NCI-H187 treated with DMSO at 0.1 percent for 48 hours (cell line): ENCODE results near the gene SIGLEC6.

Experiments used
- DNase-seq: peaks from one replicate; lab custom pipeline; 2025; lab: John Stamatoyannopoulos, UW

SIGLEC6 gene

DNA sequence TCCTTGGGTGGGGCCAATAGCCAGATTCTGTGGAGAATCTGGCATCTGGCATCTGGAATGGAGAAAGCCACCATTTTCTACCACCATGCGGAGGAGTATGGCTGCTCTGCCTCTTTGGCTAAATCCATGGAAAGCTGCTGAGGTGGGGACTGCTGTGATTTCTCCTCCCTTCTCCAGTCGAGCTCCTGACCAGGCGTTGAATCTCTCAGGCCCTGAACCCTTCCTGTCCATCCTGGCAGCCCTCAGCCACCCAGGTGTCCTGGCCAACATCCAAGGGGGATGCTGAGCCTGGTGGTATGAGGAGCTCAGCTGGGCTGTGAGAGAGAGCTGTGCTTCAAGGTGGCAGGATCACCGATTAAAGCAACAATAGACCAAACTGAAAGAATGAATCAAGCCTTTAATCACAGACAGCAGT is 17.4 kb upstream of the SIGLEC6 start:
- DNase-seq: no peak

DNA sequence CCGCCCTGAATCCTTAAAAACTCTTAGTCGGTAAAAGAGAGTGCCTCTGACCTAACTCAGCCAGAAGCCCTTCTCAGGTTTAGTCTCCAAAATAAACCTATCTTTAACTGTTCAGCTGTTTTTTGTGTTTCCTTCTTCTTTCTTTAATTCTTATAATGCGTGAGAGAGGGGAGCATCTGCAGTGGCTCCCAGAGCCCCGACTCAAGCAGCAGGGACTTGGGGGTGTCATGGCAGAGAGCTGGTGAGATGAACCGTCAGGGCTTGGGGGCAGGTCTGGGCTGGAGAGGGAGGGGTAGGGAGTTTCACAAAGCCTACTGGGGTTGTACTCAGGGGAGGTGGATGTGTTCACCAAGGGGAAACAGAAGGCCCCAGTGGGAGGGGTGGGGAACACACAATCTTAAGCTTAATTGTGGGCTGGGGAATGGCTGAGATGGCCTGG is 16.8 kb upstream of the SIGLEC6 start:
- DNase-seq: no peak

DNA sequence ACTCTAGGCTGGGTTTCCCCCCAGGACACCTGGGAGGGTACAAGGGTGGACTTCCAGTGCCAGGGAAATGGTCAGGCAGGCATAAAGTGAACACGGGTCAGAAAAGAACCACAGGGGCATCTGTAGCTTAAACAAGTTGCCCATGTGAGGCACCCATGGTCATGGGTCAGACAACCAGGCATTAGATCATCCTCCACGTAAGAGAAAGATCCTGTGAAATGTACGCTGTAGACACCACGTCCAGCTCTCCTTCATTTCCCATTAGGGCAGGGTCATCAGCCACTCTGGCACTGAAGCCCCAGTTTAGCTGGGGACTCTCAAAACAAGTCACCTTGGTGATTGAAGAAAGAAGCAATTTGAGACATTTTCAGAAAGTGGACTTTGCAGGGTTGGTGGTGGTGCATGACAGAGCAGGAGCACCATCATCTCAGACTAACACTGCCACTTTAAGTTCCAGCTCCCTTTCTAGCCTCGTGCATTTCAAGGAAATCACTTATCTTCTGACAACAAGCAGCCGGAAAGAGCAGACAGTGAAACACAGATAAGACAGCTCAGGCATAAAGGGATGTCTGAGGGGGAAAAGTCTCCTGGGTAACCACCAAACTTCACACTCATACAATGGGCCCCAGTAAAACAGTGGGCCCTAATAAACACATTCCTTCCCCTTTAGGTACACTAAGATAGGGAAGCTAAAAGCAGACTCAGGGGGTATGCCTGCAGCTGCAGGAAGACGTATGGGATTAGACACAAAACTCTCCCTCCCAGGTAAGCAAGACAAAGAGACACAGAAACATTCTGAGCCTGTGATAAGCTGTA is 16.1 kb upstream of the SIGLEC6 start:
- no peak for DNase-seq

DNA sequence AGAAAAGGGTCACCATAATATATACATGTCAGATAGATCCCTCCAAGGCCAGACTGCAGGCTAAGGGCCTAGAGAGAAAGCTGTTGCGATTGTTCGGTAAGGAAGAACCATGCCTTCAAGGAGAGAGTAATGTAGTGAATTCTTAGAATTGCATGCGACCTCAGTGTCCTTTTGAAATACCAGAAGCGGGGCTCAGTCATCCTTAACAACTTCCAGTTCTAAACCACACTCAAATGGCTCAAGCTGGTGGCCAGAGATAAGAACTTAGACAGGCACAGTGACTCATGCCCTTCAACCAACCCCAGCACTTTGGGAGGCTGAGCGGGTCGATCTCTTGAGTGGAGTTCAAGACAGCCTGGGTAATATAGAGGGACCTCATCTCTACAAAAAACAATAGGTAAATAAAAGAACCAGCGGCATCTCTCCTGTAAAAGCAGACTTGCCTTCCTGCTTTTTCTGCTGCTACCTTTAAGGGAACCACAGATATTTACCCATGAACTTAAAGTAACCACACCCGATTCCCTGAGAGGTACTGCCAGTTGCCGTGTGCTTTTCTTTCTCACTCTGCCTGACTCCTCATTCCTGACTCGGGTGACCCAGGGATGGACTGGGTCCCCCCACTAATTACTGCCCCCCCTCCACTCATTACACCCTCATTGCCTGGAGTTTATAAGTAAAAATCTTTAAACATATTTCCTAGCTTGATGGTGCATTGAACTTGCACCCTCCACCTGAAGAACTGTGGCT is 15.4 kb upstream of the SIGLEC6 start:
- DNase-seq: no peak

DNA sequence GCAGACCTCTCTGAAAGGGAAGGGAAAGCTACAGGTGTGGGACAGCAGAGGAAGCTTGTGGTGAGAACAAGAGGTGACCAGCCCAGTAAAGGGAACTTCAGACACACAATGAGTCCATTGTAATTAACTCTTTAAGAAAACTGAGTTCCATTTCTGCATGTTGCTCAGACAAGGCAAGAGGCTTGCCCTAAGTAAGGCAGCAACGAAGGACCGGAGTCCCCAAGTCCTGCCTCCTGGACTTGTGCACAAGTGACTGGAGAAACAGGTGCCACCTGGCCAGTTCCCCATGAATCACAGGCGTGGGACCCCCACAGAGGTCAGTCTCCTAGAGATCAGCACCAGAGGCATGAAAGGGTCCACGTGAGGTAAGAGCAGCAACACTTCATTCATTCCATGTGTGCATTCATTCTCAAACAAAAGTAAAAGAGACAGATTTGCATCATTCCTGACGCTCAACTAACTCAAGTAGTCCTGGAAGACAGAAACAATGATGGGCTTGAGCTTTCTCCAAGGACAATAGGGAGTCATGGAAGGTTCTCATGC is 14.7 kb upstream of the SIGLEC6 start:
- no peak for DNase-seq

DNA sequence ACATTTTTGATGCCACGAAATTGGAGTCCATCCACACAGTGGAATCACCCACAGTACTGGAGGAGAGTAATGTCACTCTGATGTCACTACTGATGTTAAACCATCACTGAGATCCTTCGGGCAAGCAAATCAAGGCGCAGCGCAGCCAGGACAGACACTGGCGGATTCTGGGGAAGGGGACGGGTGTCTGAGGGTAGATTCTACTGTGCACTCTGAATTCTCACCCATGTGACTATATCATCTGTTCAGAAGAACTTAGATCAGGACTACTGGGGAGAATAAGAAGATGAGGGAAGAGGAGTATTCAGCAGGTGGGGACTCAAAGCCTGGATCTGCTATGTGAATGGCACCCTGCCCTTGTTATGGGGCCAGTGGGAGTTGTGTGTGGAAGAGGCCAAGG is 12.6 kb upstream of the SIGLEC6 start:
- no peak for DNase-seq

DNA sequence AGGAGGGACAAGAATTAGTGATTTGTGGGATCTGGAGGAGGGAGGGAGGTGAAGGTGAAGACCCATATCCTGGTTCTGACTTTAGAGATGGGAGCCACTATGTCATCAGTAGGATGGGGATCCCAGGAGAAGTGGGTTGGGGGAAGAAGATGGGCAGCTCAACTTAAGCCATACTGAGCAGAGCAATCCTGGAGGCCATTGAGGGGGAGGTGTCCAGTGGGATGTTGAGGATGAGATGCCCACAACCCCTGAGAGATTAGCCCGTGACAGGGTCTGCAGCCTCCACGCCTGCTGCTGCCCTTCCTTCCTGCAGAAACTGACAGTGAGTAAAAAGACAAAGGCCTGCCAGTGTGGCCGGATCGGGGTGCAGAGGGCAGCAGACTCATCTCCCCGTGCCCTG is 11.2 kb upstream of the SIGLEC6 start:
- DNase-seq: no peak

DNA sequence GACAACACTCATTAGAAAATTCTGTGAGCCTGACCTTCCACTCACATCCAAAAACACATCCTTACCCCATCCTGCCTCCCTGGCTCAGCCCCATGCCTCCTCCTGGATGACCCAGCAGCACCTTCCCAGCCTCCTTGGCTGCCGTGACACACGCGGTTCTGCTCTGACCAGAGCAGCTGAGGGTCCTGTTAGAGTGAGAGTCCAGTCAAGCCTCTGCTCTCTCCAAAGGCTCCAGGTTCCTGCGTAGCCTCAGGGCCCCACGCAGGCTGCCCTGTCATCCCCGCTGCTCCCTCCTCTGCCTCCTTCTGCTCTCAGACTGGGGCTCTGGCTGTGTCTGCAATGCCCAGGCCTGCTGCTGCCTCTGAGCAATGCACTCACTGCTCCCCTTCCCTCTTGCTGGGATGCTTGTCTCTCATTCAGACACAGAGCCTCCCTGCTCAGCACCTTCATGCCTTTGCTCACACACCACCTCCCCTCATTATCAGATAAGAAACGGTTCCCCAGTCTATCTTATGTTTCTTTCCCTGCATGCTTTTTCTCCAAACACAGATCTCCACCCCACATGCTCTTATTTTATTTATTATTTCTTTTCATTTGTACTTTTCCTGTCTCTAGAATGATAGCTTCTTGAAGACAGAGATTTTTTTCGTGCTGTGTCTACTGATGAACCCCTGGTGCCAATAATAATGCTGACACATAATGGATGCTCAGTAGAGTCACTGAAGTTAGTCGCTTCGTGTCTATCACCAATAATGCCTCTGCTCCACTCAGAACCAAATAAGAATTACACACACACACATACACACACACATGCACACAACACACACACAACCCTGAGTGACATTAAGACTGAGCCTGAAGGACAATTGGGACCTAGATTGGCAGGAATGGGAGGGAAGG is 10.2 kb upstream of the SIGLEC6 start:
- DNase-seq: no peak

DNA sequence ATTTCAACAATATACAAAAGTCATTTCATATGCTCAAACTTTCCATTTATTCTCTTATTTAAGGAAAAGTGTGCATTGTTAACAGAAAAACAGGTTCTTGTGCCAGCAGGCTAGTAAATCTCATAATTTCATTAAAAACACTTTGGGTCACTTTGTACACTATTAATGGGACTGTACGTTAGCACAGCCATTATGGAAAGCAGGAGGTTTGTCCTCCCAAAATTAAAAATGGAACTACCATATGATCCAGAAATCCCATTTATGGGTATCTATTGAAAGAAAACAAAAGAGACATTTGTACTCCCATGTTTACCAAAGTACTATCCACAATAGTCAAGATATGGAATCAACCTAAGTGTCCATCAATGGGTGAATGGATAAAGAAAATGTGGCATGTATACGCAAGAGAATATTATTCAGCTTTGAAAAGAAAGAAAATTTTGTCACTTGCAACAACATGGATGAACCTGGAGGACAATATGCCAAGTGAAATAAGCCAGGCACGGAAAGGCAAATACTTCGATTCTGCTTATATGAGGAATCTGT is 8.4 kb upstream of the SIGLEC6 start:
- DNase-seq: no peak

DNA sequence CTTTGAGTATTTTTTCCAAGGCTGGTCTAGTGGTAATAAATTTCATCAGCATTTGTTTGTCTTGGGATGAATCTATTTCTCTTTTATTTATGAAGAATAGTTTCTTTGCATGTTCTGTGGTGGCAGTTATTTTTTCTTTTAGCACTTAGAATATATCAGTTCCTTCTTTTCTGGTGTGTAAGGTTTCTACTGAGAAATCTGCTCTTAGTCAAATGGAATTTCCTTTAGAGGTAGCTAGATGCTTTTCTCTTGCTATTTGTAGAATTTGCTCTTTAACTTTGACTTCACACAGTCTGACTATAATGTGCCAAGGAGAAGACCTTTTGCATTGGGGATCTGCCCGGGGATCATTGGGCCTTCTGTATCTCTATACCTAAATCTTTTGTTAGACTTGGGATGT is 4.1 kb upstream of the SIGLEC6 start:
- no peak for DNase-seq

DNA sequence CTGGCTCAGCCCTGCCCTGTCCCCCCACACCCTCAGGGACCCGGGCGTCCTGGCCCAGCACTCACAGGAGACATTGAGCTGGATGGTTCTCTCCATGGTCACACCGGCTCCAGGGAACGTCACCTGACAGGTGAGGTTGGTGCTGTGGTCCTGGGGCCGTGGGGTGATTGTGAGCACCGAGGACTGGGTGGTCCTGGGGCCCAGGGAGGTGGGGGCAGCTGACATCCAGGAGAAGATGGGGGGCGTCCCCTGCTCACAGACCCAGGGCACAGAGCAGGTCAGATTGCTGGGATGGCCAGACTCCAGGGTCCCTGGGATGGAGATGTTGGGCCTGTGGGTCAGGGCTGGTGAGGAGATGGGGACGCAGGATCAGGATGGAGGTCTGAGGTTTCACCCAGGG is 854 bp downstream of the SIGLEC6 start:
- no peak for DNase-seq

DNA sequence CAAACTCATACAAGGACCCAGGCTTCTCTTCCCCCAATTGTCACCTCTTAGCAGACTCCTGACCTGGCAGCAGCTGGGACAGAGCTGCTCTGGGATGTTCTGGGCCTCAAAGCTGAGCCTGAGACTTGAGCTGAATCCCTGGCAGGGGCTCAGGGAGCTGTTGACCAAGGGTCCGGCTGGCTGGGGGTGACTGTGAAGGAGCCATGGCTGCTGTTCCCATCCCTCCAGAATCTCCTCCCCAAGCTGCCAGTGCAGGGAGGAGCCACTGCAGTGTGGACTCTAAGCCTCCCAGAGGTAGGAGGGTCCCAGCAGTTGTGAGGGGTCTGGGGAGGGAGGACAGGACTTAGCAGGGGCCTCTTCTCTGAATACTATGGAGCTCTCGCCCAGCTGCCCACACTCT is 2.2 kb downstream of the SIGLEC6 start:
- no peak for DNase-seq

DNA sequence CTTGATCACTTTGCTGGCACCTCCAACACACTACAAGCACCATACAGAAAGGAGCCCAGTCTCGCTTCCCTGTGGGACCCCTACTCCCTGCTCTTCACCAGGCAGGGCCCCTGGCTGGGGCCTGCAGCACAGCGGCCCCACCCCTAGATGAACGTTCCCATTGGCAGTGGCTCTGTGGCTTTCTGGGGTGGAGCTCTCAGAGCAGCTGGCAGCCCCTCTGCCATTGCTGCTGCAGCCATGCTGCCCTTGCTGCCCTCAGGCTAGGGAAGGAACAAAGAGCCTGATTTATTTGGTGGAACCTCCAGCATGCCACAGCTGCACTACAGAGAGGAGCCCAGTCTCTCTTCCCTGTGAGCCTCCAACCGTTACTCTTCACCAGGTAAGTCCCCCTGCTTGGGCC is 5.8 kb downstream of the SIGLEC6 start:
- no peak for DNase-seq

DNA sequence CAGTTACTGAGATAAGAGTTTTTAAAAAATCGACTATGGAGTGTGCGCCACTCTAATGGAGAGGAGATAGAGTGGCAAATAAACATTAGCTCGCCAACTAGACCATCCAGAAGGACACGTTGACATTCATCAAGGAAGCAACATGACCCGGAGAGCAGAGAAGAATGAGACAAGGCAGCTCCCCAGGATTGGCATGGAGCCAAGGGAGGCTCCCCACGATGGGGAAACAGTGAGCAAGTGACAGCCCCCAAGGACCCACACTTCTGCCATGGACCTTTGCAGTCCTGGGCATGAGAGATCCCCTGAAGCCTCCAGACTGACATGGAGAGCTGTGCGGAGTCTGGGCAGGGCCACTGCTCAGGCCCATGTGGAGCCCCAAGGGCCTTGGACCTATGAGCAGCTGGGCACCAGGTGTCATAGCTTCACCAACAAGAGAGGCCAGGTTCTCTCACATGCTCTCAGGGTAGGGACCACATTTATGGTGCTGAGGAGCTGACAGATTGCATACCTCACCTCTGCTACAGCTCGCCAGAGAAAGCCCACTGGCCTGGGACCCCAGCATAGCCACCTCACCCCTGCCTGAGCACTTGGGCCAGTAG is 6.7 kb downstream of the SIGLEC6 start:
- DNase-seq: no peak

DNA sequence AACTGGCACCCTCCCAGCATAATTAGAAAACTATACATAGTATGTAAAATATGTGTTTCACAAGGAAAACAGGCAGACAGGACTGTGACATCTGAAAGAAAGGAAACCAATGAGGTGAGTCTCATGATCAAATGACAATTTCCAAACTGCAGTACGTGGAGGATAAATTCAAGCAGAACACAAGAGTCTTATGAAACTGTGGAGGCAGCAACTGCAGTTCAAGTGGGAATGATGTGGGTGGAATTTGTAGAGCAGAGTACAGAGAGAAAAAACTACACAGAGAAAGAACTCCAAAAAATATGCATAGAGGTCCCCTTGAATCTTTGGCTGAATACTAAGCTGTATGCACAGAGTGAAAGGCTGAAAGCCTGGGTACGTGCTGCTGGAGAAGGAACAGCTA is 9.7 kb downstream of the SIGLEC6 start:
- no peak for DNase-seq

DNA sequence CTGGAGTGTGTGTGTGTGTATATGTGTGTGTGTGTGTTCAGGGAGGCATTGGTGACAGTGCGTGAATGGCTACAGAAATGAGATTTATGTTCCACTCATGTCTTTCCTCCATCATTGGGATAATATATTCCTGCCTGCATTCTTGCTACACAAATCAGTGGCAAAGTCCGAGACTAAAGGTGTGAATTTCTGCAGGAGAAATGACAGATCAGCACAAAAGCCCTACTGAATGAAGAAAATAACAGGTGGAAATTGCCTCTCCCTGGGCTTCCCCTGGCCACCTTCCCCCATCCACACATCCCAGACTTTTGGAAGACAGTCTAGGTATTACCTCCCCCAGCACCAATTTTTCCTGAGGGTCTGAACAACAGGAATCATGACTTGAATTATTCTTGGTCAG is 10.1 kb downstream of the SIGLEC6 start:
- no peak for DNase-seq

DNA sequence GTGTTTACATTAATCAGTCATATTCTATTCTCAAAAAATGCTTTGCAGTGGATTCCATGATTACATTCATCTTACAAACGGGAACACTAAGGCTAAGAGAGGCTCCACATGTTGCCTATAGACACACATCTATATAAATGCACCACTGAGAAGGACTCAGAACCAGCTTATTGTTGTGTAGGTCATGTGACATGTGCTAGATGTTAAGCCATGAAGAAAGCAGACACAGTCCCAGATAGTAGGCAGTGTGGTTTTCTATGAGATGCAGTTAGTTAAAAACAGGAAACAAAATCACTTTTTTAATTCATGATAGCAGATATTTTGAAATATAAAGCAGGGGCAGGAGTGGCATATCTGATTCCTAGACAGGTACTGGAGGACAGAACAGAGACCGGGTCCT is 10.7 kb downstream of the SIGLEC6 start:
- DNase-seq: no peak

DNA sequence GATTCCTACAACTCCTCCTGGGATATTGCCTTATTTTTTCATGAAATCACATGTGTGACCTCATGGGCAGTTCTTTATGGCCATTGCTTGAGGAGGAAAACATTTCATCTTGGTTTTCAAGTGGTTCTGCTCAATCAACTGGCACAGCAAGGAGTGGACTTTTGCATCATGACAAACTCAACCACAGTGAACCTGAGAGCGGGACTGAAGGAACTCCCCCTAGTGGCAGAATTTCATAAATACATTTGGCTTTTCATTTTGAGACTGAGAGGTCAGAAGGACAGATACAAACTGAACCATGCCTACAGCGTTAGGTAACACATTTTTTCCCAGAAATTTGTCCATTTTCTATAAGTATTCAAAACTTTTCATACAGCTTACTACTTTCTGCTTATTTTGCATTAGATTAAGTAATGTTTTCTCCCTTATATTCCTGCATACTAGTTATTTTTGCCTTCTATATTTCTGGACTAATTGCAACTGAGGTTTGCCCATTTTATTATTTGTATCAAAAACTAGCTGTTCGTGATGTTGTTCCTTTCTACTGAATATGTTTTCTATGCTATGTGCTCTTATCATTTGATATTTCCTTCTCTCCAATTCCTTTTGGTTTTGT is 16.5 kb downstream of the SIGLEC6 start:
- DNase-seq: no peak

DNA sequence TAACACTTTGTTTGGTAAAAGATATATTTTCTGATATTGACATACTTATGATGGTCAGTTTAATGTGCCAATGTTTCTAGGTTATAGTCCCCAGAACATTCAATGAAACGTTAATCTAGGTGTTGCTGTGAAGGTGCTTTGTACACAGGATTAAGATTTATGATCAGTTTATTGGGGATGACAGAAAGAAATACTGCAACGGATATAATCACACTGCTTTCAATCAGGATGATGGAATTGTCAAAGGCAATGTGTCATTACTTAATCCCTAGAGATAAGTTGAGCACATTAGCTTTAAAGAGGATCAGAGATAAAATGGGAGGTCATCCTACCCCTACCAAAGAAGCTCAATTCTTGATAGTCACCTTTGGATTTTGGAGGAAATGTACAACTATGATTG is 17.5 kb downstream of the SIGLEC6 start:
- DNase-seq: no peak

DNA sequence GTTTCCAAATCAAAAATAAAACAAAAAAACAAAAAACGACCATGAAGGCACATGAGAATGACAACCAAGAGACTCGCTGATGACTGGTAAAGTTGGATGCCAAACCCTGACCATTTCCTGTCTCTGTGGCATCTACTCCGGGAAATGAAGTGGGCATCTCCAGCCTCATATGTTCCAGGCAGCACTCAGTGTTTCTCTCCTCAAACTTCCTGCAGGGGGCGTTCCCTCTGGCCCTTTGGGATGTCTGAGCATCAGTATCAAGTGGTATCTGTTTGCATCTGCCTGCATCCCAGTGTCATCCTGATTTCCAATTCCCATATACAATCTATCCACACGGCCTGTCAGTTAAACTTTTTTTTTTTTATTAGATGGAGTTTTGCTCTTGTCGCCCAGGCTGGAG is 20.1 kb downstream of the SIGLEC6 start:
- no peak for DNase-seq
